Activated T-helper 1 cell treated with anti-CD3 and anti-CD28 coated beads, Interleukin-2, amount 50 U/mL, for 16 hours (primary cell): Measurements from ENCODE around the gene ASCL2.

Experiments used
- DNase-seq, 2 donors: peaks; one replicate each; pipeline ENCODE4 v3.0.0-alpha.2; 2020; ENCODE audit warnings: low read depth in 1 of 2, low spot score in 1 of 2

The ASCL2 gene

DNA sequence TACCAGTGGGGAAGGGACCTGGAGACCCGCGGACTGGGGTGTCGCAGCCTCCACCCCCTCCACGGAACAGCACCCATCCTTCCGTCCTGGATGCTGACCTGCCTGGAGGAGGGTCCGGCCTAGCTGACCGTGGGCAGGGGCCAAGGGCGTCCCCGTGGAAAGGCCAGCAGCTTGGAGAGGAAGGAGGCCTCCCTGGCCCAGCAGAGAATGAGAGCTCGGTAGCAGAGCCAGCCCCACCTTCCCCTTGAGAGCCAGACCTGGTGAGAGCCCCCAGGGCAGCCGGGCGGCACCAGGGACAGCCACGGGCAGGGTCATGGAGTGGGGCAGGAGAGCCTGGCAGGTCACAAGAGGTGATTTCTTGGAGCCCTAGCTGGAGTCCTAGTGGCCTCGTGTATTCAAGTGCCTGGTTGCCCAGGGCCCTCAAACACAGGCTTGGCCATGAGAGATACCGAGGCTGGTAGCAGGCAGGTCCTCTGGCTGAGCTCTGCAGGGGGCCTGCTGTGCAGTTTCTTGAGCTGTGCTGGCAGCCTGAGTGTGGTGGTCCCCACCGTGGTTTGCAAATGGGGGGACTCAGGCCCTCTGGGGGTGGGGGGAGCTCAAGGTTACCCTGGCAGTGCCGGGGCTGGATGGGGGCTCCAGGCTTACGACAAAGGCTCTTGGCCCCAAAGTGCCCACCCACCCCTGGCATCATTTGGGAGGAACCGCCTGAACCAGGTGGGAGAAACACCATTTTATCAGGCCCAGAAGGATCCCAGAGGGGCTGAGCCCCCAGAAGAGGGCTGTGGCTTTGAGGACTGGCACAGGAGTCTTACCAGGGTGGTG, 39.1 kb upstream of the ASCL2 start:
- DNase-seq, result no peak

- DNase-seq, result no peak
Observed at GRCh38 chr11:2308713-2309112, 38.3 kb upstream of the ASCL2 start.

- no peak for DNase-seq
Observed at GRCh38 chr11:2307501-2308331, 37.3 kb upstream of the ASCL2 start.

DNA sequence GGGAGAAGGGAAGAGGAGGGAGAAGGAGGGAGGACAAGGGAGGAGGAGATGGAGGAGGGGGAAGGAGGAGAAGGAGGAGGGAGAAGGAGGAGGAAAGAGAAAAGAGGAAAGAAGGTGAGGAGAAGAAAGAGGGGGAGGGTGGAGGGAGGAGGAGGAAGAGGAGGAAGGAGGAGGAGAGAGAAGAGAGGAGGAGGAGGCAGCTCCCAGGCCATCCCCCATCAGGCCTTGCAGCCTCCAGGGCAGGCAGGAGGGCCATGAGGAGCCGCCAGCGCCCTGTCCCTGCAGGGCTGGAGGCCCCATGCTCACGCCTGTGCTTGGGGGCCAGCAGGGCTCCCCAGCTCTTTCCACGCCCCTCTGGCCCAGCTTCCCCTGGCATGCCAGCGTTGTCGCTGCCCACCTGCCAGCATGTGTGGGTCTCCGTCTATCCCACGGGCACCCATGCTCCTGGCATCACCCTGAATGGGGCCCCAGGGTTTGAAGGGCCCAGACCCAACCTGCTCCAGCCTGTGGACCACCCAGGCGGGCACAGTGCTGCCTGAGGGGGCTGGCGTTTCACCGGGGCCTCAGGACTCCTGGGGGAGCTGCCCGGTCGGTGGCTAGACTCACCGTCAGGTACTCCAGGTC, 36.6 kb upstream of the ASCL2 start:
- DNase-seq, result no peak

DNA sequence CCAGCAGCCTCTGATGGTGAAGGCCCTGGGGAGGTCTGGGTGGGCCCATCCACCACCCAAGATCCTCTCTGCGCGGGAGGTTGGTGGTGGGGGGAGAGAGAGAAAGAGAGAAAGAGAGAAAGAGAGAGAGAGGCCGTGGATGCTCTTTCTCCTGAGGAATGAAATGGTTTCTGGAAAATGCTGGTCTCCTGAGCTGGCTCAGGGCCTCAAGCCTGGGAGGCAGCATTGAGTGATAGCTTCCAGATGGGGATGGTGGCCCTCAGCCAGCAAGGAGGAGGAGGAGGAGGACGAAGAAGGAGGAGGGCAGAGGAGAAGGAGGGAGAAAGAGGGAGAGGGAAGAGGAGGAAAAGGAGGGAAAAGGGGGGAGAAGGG, 36.0 kb upstream of the ASCL2 start:
- no peak for DNase-seq

GRCh38 chr11:2305788-2306451, 35.5 kb upstream of the ASCL2 start:
- no peak for DNase-seq

DNA sequence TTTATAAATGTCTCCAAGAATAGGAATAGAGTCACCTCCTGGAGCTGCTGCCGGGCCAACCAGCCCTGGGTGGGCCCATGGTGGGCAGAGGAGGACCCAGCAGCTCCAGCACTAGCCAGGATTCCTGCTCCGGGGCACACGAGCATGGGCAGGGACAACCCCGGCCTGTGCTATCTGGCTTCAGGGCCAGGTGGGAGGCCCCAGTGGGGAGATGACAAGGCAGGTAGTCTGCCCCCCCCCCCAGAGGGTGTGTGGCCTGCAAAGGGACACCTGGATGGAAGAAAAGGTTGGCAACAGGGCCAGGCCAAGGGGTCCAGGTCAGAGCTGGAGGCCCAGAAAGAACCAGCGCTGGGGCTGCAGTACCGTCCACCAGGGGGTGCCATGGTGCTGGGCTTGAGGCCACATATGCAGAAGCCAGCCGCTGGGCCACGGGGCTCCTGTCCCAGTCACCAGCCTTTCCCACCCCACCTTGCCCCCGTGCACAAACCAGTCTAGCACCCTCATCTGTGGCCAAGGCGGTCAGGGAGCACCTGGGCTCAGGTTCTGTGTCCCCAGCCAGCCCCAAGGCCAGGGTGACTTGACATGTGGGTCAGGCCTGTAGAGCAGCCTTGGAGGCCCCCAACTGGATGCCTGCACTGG, 34.9 kb upstream of the ASCL2 start:
- DNase-seq, result peak; percentile 70 to 72

DNA sequence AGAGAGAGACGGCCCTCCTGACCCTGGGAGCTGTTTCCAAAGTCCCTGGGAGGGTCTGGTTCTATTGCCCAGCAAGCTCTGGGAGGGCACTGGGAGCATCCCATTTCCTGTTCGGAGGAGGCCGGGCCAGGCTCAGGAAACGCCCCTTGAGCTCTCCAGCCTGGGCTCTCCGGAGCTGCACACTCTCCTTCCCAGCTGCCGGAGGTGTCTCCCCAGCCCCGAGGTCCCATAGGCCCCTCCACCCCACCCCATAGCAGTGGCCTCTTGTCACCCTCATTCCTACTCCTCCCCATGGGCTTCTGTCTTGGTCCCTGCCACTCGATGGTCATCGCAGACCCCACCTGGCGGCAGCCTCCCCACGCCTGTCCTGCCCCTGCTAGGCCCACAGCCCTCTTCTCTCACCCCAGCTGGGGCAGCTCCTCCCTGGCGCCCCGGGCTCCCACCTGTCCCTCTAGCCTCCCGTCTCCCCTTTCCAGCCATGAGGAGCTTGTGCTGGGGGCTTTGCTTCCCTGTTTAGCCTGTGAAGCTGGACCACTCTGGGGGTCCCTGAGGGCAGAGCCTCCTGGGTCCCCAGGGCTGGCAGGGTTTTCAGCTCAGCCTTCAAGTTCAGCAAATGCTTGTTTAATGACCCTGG, 34.2 kb upstream of the ASCL2 start:
- DNase-seq, result no peak

DNA sequence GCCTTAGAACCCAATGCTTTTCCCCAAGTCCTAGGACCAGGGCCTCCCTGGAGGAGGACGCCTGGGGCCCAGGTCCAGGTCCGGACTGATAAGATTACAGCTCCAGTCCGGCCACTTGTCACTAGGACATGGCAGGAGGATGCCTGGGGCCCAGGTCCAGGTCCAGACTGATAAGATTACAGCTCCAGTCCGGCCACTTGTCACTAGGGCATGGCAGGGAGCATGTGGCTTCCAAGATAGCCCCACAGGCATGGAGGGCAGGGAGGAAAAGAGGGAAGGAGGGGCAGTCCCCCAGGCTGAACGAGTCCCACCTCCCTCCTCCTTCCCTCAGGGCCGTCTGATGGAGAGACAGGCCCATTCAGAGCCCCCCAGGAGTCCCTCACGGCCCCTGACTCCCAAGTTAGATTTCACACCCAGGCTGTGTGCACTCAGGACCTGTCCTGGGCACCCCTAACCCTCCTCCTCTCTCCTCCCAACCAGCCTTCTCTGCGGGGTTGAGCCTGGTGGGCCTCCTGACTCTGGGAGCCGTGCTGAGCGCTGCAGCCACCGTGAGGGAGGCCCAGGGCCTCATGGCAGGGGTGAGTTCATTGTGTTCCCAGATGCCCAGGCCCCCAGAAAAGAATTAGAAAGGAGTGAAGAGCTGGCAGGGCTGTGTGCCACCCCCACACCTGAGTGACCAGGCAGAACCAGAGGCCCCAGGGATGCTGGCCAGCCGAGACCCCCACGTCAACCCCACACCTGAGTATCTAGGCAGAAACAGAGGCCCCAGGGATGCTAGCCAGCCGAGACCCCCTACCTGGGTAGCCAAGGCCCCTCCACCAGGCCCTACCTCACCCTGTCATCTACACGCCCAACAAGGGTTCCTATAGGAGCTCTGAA, 33.5 kb upstream of the ASCL2 start:
- no peak for DNase-seq

DNA sequence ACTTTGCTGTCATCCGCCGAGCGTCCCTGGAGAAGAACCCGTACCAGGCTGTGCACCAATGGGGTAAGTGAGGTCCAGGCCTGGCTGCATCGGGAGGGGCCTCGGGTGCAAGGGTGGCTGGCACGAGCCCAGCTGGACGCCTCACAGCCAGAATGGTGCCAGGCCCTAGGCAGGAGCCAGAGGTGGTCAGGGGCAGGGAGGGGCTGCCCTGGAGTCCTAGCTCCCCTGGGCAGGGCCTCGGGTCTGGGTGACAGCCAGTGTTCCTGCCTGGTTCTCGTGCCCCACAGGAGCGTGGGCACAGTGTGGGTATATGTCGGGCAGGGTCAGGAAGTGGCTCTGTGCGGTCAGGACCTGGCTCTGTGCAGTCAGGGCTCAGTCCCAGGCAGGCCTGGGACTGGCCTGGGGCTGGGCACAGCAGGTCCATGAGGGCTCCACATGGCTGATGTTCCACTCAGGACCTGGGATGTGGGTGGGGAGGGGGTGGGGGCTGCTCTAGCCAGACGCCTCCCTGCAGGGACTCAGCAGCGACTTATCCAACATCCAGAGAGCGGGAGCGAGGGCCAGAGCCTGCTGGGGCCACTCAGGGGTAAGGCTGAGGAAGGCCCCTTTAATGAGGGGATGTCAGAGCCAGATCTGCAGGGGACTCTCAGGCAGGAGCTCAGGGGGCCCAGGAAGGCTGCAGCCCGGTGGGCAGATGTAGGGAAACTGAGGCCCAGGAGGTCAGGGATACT, 32.7 kb upstream of the ASCL2 start:
- DNase-seq, result no peak

DNA sequence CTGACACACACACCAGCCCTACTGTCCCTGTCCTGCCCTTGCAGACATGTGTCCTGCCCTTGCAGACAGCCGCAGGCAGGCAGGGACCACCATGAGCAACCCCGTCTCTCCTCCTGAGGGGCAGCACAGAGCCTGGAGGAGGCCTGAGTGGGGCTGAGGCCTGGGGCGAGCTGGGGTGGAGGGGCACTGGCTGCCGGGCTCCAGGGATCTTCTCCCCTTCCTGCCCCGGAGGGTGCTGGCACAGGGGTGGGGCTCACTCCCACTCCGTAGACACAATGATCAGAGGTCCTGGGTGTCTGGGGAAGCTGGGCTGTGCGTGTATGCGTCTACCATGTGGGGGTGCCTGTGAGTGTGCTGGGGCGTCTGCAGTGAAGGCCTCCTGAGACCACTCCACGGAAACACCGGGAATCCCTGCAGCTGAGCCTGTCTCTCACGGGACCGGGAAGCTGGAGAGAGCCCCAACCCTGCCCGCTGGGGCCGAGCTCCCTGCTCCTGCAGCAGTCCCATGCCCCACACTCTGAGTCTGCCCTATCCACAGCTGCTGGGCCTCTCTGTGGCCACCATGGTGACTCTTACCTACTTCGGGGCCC, 32.0 kb upstream of the ASCL2 start:
- no peak for DNase-seq

GRCh38 chr11:2301631-2302305, 31.4 kb upstream of the ASCL2 start, which contains the start of the genes C11orf21 and TSPAN32:
Gene C11orf21, minus strand, starts transcription at chr11:2301918. Its CDS starts 110 bp downstream, at chr11:2301808.
Gene TSPAN32, plus strand, starts transcription at chr11:2302013. Its CDS starts 137 bp downstream, at chr11:2302150.
- DNase-seq, result peak in 1 of 2 donors; percentile 30

GRCh38 chr11:2300936-2301630, 30.7 kb upstream of the ASCL2 start:
- DNase-seq, result no peak

DNA sequence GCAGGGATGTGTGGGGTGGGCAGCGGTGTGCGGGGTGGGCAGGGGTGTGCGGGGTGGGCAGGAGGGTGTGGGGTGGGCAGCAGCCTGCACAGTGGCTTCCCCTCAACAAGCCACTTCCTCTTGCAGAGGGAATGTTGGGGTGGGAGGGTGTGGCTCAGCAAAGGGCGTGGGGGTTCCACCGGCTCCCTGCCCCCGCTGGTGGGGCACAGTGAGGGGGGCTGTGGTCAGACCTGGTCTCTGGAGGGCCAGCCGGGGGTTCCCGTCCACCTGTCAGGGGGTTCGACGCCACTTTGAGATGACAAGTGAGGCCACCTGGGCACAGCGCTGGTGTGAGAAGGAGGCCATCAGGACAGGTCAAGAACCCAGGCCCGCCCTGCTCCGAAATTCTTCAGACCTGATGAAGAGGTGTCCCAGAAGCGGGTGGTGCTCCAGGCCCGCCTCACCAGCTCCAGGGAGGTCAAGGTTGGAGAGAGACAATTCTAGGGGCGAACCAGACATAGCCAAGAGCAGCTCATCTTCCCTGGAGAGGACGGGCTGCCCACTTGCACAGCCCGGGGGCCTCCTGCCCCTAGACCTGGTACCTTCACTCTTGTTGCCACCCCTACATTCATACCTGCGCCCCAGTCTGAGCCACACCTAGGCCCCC, 30.0 kb upstream of the ASCL2 start:
- DNase-seq, result no peak

DNA sequence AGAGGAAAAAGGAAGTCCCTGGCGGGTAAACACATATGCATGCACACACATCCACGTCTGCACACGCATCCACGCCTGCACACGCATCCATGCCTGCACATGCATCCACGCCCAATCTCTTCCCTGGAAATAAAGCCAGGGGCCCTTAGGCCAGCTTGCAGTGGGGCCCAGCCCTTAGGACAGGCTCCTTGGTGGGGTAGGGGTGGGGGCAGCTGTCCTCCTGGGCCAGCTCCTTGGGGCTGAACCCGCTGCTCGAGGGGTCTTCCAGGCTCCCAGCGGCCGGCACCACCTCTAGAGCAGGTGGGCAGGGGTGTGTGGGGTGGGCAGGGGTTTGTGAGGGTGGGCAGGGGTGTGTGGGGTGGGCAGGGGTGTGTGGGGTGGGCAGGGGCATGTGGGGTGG, 29.4 kb upstream of the ASCL2 start:
- no peak for DNase-seq
